CD4-positive, alpha-beta T cell treated with Interleukin-21 for 1 hour (primary cell): ENCODE measurements around the gene MTF2.
A peak's percentile ranks its signal among the peaks of the same experiment; 100 is the strongest.
"Not testable (repeated sequence)": the region's sequence is repeated elsewhere in the genome, so short reads cannot be mapped to it uniquely, and the experiment has no call there.

Experiments
- DNase-seq: peaks from one replicate; pipeline ENCODE4 v3.0.0-alpha.2; 2020

Gene MTF2

DNA sequence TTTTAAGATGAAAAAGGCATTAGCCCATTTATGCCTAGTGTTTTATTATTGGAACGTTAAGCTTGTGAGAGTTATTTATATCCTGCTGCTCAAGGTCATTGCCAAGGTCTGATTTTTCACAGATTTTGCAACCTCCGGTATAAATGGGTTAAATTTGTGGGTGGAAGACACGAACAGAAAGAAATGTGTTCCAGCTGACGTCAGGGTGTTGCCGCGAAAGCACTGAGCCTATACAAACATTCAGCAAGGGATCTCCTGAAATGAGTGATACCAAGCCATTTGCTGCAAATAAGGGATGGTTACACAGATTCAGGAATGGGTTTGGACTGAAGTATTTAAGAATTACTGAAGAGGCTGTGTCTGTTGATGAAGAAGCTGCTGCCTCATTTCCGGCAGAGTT, 68.9 kb downstream of the MTF2 start:
- no peak for DNase-seq

DNA sequence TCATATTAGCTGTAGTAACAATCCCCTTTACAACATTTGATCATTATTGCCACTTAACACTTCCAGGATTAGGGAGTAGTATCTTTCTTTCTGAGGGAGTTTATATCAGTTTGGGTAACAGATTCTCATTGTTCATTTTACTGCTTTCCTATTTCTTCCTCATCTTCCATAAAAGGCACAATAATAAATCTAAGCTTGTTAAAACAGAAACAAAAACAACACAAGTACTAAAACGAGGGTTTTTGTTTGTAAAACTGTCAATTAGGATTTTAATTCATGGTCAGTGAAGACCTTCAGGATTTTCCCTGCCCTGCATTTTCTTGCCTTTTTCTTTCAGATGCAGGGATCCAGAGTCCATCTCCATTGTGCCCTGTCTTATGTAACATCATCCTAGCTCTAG, 71.6 kb downstream of the MTF2 start:
- no peak for DNase-seq

DNA sequence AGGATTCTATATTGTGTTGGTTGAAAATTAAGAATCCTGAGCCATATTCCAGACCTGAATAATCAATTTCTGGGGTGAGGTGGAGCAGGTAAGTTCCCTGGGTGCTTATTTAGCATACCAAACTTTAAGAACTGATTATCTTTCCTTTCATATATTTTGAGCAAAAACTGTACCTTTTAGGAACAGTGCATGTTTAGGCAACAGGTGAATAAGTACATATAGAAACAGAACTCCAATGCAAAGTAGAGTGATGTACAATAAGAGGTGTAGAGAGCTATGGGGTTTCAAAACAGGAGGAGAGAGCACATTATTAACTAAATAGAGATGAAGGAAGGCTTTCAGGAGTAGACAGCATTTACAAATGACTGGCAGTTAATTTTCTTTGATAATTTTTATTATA, 72.4 kb downstream of the MTF2 start:
- no peak for DNase-seq

DNA sequence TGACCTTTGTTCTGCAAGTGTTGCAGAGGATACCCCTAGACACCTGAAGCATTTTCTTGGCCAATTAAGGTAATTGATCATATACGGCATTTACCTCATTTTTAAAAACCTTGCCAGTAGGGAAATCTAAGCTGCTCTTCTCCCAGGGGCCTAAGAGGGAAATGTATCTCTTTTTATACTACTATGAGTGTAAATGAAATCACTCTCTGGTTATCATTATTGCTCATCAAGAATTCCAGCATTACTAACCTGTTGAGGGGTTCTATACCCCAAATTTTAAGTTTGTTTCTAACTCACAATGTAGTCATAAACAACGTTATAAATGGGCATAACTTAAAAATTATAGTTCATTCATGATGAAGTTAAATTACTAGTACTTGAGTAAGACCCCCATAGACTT, 73.8 kb downstream of the MTF2 start:
- no peak for DNase-seq

DNA sequence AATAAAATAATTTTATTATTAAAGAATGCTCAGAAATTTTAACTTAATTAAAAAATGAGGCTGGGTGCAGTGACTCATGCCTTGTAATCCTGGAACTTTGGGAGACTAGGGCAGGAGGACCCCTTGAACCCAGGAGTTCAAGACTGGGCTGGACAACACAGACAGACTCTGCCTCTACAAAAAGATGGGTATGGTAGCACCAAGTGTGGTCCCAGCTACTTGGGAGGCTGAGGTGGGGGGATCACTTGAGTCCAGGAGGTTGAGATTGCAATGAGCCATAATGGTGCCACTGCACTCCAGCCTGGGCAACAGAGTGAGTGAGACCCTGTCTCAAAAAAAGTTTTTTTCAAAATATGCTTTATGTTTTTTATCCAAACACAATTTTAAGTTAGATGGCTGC, 75.8 kb downstream of the MTF2 start:
- DNase-seq = no peak

DNA sequence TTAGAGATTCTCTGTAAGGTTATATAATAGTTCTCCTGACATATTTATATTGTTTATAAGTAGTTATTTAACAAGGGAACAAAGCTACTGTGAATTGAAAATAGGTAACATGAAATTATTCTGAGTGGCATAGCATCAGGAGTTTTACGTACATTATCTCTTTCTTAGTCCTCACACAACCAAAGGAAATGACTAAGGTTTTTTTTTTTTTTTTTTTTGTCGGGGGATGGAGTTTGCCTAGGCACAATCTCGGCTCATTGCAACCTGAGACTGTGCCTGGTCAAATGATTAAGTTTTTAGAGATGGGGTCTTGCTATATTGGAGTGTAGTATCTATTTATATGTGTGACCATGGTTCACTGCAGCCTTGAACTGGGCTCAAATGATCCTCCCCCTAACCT, 76.3 kb downstream of the MTF2 start:
- no peak for DNase-seq

DNA sequence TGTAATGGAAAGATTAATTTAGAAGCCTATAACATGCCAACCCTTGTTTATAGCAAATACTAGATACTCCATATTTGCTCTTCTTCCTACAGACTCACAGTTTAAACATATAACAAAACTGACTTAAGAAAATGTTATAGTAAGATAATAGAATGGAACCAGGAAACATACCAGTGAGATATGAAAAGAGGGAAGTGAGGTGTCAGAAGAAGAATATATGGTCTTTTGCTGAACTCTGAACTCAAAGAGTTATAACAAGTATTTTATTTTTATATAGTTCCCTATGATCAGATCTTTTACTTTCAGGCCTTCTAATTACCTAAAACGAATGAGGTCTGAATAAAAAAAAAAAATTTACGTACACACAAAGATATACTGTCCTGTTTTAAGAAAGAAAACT, 80.3 kb downstream of the MTF2 start:
- no peak for DNase-seq

DNA sequence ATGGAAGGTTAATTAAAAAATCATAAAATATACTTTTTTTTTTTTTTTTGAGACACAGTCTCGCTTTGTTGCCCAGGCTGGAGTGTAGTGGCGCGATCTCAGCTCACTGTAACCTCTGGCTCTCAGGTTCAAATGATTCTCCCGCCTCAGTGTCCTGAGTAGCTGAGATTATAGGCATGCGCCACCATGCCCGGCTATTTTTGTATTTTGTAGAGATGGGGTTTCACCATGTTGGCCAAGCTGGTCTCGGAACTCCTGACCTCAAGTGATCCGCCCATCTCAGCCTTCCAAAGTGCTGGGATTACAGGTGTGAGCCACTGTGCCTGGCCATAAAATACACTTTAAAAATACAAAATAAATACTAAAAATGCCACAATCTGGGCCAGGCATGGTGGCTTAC, 84.2 kb downstream of the MTF2 start:
- DNase-seq = not testable (repeated sequence)

DNA sequence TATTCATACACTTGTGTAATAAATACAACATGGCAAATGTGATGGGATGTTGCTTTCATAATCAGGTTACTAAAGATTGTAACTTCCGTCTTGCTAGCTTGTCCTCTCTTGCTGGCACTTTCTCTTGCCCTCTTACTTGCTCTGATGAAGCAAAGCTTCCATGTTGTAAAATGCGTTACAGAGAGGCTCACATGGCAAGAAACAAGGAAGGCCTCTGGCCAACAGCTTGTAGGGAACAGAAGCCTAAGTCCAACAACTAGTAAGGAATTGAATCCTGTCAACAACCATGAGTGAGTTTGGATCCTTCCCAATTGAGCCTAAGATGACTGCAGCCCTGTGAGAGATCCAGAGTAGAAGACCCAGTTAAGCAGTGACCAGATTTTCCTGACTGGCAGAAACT, 85.7 kb downstream of the MTF2 start:
- no peak for DNase-seq

DNA sequence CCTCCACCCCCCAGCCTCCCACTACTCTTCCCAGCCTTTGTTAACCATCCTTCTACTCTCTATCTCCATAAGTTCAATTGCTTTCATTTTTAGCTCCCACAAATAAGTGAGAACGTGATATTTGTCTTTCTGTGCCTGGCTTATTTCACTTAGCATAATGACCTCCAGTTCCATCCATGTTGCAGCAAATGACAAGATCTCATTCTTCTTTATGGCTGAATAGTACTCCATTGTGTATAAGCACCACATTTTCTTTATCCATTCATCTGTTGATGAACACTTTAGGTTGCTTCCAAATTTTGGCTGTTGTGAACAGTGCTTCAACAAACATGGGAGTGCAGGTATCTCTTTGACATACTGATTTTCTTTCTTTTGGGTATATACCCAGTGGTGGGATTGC, 86.8 kb downstream of the MTF2 start:
- DNase-seq = not testable (repeated sequence)

DNA sequence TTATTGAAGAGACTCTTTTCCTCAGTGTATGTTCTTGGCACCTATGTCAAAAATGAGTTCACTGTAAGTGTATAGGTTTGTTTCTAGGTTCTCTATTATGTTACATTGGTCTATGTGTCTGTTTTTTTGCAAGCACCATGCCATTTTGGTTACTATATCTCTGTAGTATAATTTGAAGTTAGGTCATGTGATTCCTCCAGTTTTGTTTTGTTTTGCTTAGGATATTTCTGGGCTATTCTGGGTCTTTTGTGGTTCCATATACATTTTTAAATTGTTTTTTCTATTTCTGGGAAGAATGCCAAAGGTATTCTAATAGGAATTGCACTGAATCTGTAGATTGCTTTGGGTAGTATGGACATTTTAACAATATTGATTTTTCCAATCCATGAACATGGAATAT, 87.9 kb downstream of the MTF2 start:
- no peak for DNase-seq

DNA sequence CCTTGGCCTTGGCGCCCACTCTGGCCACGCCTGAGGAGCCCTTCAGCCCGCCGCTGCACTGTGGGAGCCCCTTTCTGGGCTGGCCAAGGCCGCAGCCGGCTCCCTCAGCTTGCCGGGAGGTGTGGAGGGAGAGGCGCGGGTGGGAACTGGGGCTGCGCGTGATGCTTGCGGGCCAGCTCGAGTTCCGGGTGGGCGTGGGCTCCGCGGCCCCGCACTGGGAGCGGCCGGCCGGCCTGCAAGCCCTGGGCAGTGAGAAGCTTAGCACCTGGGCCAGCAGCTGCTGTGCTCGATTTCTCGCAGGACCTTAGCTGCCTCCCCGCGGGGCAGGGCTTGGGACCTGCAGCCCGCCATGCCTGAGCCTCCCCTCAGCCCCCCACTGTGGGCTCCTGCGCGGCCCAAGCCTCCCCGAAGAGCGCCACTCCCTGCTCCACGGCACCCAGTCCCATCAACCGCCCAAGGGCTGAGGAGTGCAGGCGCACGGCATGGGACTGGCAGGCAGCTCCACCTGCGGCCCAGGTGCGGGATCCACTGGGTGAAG, 91.1 kb downstream of the MTF2 start:
- DNase-seq = not testable (repeated sequence)

DNA sequence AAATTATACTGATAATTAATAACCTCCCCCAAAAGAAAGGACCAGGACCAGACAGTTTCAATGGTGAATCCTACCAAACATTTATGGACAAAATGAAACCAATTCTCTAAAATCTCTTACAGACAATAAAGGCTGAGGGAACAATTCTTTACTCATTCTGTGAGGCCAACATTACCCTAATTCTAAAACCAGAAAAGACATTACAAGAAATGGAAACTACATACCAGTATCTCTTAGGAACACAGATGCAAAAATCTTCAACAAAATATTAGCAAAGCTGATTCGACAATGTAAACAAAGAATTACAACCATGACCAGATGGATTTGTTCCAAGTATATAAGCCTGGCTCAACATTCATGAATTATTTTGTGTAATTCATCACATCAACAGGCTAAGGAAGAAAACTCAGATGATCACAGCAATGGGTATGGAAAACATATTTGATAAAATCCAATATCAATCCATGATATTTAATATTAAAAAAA, 92.5 kb downstream of the MTF2 start:
- no peak for DNase-seq

DNA sequence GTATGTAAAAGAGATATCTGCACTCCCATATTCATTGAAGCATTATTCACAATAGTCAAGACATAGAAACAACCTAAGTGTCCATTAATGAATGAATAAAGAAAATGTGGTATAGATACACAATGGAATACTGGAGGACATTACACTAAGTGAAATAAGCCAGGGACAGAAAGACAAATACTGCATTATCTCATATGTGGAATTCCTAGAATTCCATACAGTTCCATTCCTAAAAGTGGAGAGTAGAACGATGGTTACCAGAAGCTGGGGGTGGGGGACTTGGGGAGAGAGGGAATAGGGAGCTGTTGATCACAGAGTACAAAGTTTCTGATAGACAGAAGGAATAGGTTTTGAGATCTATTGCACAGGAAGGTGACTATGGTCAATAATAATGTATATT, 93.7 kb downstream of the MTF2 start:
- no peak for DNase-seq

DNA sequence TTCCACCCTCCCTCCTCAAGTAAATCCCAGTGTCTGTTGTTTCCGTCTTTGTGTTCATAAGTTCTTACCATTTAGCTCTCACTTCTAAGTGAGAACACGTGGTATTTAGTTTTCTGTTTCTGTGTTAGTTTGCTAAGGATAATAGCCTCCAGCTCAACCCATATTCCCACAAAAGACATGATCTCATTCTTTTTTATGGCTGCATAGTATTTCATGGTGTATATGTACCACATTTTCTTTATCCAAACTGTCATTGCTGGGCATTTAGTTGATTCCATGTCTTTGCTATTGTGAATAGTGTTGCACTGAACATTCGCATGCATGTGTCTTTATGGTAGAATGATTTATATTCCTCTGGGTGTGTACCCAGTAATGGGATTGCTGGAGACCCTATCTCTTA, 95.6 kb downstream of the MTF2 start:
- not testable (repeated sequence) for DNase-seq

DNA sequence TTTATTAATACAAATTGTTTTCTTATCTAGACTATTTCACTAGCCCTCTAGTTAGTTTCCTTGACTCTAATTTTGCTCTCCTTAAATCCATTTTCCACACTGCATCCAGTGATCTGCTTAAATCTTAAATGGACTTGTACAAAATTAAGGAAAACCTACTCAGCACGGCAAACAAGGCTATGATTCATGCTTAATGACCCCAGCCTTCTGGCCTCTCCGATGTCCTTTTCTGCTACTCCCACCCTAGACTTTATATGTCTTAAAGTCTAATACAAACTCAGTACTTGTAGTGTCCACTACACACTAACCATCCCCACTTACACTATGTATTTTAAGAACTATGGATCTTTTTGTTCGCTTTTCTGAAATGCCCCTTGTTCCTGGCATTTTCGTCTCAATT, 98.9 kb downstream of the MTF2 start:
- DNase-seq = no peak

DNA sequence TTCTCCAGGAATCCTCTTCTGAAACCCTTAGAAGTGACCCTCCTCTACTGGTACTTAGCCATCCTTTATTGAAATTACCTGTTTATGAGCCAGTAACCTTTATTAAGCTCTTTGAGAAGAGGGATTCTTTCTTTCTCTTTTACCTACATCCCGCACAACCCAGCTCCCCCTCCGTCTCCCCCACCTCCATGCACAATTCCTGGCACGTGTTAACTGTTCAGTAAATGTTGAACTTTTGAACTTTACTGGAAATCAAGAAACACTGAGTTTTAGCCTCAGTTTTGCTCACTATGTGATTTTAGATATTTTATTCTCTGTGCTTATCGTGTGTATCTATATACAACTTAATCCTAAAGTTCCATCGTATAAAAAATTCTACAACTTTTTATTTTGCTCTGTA, 99.3 kb downstream of the MTF2 start:
- DNase-seq = no peak

DNA sequence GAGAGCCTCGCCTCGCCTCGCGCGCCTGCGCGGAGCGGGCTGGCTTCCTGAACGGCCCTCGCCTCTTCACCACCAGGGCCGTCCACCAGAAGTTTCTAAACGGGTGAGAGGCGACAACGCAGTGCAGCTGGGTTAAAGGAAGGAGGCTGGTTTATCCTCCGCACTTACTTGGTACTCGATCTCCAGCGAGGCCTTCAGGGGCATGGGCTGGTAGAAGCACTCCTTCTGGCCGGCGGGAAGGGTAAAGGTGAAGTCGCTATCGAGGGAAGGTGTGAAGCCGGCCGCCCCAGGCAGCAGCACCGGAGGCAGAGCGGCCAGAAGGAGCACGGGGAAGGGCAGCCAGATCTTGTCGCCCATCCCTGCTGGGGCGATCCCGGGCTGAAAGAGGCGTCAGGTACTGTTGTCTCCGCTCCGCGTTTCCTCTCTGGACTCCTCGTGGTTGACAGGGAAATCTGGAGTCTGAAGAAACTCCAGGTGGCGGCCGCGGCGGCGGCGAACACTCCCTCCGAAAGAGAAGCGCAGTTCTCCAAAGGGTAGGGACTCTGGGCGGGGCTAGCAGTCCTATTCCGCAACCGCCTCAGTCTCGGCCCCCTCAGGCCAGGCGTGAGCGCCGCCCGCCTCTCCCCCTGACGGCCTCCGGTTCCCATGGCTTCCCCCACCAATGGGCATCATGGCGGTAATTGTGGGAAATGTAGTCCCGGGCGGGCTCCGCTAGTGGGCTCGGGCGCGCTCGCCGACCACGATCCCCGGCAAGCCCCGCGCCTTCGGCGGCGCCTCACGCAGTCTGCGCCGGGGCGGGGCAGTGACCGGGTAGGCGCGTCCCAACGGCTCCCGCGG, 101.0 kb downstream of the MTF2 start, which contains the start of gene TMED5:
Gene TMED5 (minus strand): TSS at position 528 of the 837 bp plus-strand sequence. CDS start 171 bp downstream, at position 357.
- DNase-seq = peak; percentile 98

DNA sequence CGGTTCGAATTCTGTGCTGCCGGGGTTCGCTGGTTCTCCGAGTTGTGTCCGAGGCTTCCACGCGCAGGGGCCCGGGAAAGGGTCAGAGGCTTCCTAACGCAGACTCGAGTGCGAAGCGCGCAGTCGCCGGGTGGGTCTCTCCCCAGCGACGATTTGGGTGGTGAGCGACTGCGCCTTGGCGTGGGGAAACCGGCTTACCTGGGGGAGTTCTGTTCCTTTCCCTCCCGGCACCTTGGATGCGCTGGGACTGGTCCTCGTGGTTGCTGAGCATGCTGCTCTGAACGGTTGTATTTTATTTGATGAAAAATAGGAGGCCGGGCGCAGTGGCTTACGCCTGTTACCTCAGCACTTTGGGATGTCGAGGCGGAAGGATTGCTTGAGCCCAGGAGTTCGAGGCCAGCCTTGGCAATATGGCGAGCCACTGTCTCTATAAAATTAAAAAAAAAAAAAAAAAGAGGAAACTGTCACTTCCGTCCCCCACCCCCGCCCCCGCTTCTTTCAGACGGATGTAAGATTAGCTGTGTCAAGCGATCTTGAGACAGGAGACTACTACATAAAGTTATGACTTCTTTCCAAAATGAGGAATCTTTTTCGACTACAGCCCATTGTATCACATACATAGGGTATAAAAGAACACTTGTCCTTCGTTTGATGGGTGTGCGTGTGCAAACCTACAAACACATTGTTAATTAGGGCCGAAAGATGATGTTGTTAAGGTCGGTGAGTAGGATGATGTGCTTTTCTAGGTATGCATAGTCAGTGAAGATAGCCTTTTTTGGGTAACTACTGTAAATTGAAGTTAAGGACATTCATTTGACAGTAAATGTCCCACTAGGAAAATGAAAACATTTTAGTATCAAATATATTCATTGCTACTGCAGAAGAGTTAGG, 101.9 kb downstream of the MTF2 start, which contains the start of gene CCDC18:
Gene CCDC18 (plus strand): TSS at position 2 of the 891 bp plus-strand sequence. CDS start 2,638 bp downstream, outside the sequence.
- DNase-seq = peak; percentile 68

DNA sequence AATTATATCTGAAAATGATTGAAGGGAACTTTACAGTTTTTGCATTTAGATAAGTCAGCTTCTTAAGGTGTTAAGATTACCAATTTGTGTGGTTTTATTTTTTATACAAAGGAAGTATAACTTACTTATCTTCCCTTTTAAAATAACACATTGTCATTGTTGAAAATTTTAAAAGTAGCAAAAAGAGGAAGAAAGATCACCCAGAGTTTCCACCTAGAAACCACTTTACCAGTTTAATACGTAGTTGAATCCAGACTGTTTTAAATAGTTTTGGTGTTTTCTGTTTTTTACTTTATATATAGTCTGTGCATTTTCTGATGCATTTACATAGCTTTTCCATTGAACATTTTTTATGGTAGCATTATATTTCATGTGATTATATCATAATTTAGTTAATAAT, 107.6 kb downstream of the MTF2 start:
- no peak for DNase-seq
